HEK293T (cell line): ENCODE results near the gene C2orf81.

ENCODE experiments used
- ARNT ChIP-seq: fragments of 450-650 bp; IDR thresholded peaks from 2 replicates; pipeline ENCODE4 v1.6.1; 2017; ENCODE audit warnings: mild to moderate bottlenecking
- BHLHE40 ChIP-seq: fragments of 450-650 bp; IDR thresholded peaks from 2 replicates; pipeline ENCODE4 v1.6.1; 2016; ENCODE audit warnings: mild to moderate bottlenecking, moderate library complexity, borderline replicate concordance
- ELF4 ChIP-seq: fragments of 450-650 bp; IDR thresholded peaks from 2 replicates; pipeline ENCODE4 v1.6.1; 2017; ENCODE audit warnings: antibody characterized with exemption
- FOXA1 ChIP-seq: fragments of 450-650 bp; IDR thresholded peaks from 2 replicates; pipeline ENCODE4 v1.6.1; 2016; ENCODE audit warnings: mild to moderate bottlenecking
- FOXK2 ChIP-seq: fragments of 450-650 bp; IDR thresholded peaks from 2 replicates; pipeline ENCODE4 v1.6.1; 2016; ENCODE audit warnings: mild to moderate bottlenecking
- FOXM1 ChIP-seq: fragments of 450-650 bp; IDR thresholded peaks from 2 replicates; pipeline ENCODE4 v1.6.1; 2017; ENCODE audit warnings: mild to moderate bottlenecking, borderline replicate concordance
- HDGF ChIP-seq: fragments of 450-650 bp; IDR thresholded peaks from 2 replicates; pipeline ENCODE4 v1.6.1; 2017; ENCODE audit warnings: antibody characterized with exemption, borderline replicate concordance
- L3MBTL2 ChIP-seq: fragments of 450-650 bp; conservative IDR thresholded peaks from 2 replicates; pipeline ENCODE4 v1.6.1; 2016; ENCODE audit warnings: mild to moderate bottlenecking
- NFRKB ChIP-seq: fragments of 450-650 bp; IDR thresholded peaks from 2 replicates; pipeline ENCODE4 v1.6.1; 2016; ENCODE audit warnings: mild to moderate bottlenecking, moderate library complexity
- PKNOX1 ChIP-seq: fragments of 450-650 bp; IDR thresholded peaks from 2 replicates; pipeline ENCODE4 v1.6.1; 2016
- SP1 ChIP-seq: fragments of 450-650 bp; IDR thresholded peaks from 2 replicates; pipeline ENCODE4 v1.6.1; 2017
- SUZ12 ChIP-seq: fragments of 450-650 bp; IDR thresholded peaks from 2 replicates; pipeline ENCODE4 v1.6.1; 2016; ENCODE audit warnings: mild to moderate bottlenecking
- TARDBP ChIP-seq: fragments of 450-650 bp; IDR thresholded peaks from 2 replicates; pipeline ENCODE4 v1.6.1; 2016
- ZNF384 ChIP-seq: fragments of 450-650 bp; IDR thresholded peaks from 2 replicates; pipeline ENCODE4 v1.6.1; 2016

DNA sequence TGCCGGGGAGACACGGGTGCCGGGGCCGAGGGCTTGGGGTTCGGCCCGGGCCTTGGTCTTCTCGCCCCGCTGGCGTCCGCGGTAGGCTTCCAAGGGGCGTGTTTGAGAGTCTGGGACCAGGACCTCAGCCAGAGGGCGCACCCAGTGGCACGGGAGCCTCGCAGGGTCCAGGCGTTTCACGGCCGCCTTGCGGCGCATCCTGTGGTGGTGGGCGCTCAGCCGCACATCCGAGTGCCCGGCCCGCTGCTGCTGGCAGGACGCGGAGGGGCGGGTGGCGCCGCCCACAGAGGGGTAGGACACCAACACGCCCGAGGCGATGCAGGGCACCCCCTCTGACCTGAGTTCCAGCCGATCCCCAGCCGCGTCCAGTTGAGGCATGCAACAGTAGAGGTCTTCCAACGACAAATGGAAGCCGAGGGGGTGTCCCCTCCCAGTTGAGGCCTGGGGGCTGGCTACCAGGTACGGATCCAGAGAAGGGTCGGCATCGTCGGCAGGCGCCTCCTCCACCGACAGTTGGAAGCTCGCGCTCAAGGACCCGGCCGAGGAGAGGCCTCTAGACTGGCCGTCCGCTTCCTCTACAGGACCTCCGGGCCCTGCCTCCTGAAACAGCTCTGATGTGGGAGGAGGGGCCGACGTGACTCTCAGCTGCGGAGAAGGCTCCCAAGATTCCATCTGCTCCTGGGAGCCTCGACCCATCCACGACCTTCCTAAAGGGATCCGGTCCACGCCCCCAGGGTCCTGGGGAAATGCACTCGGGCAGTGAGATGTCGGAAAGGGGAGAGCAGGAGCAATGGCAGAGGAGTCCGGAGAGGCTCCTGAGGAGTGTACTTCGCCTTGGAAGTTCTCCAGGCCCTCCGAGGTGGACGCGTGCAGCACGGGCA is 6.3 kb downstream of the C2orf81 start:
- TF ChIP-seq SP1 (no peak), ELF4 (no peak), L3MBTL2 (no peak), BHLHE40 (no peak), FOXM1 (no peak), SUZ12 (no peak), FOXA1 (no peak), ARNT (no peak), TARDBP (no peak), ZNF384 (no peak), NFRKB (no peak), FOXK2 (no peak), HDGF (no peak), PKNOX1 (no peak)
